Measurements from ENCODE around the gene NTM. TPM values are rescaled to one million over a fixed set of nuclear protein-coding genes. Genes with fewer than 3 reads are reported as not detected.

NTM gene
- total RNA-seq, 4 donors from 2014 or later: 0.40 to 3.1 (median 2.1) TPM; not detected in 1

GRCh38 chr11:132043714-132044113 is 673.3 kb downstream of the NTM start:
- Histone ChIP-seq H3K27me3 (no peaks in the 10 kb centered on the region), H3K36me3 (no peaks in the 10 kb centered on the region), H3K27ac (no peak overlapping the region), H3K4me1 (no peaks in the 10 kb centered on the region), H3K9me3 (no peaks in the 10 kb centered on the region), H3K4me3 (no peak overlapping the region)
- intact Hi-C loops (cut with DNase I; ENCODE audit: low total_unique reads) (no loop called here), in situ Hi-C loops (cut with MboI; ENCODE audit: low pct_ligation_motif_present in 1 of 4, low pct_unique_long_range_greater_than_20kb in 1 of 4, low sequenced_read_pairs in 3 of 4) (loop anchor here in 1 of 4 donors (25.0 kb wide), 1 partner anchor 306 kb away; no protein-coding TSS in a partner anchor)
- no peak for DNase-seq
- WGBS, 2 donors (ENCODE audit: low coverage in 1 of 2): 61% methylated on average over 1 of the region's 1 CpG; no CpG with 5 or more reads in 1 of the 2 donors
- TF ChIP-seq, protein P1, sequence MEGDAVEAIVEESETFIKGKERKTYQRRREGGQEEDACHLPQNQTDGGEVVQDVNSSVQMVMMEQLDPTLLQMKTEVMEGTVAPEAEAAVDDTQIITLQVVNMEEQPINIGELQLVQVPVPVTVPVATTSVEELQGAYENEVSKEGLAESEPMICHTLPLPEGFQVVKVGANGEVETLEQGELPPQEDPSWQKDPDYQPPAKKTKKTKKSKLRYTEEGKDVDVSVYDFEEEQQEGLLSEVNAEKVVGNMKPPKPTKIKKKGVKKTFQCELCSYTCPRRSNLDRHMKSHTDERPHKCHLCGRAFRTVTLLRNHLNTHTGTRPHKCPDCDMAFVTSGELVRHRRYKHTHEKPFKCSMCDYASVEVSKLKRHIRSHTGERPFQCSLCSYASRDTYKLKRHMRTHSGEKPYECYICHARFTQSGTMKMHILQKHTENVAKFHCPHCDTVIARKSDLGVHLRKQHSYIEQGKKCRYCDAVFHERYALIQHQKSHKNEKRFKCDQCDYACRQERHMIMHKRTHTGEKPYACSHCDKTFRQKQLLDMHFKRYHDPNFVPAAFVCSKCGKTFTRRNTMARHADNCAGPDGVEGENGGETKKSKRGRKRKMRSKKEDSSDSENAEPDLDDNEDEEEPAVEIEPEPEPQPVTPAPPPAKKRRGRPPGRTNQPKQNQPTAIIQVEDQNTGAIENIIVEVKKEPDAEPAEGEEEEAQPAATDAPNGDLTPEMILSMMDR (IDR thresholded peaks at IDR 0.05): no peak
- TF ChIP-seq EP300 (IDR thresholded peaks at IDR 0.05; ENCODE audit: low read depth): no peak
- TF ChIP-seq POLR2A (IDR thresholded peaks at IDR 0.05): no peak
- TF ChIP-seq POLR2AphosphoS5 (IDR thresholded peaks at IDR 0.05): no peak

GRCh38 chr11:132045107-132045506 is 674.7 kb downstream of the NTM start:
- Histone ChIP-seq H3K4me3 (no peak overlapping the region), H3K27ac (no peak overlapping the region), H3K4me1 (no peaks in the 10 kb centered on the region), H3K27me3 (no peaks in the 10 kb centered on the region), H3K9me3 (no peaks in the 10 kb centered on the region), H3K36me3 (no peaks in the 10 kb centered on the region)
- 75 to 78% methylated on average over 3 of the region's 3 CpGs for WGBS, 2 donors (ENCODE audit: low coverage in 1 of 2)
- TF ChIP-seq POLR2AphosphoS5 (IDR thresholded peaks at IDR 0.05): no peak
- TF ChIP-seq, protein P1 (IDR thresholded peaks at IDR 0.05): no peak
- intact Hi-C loops (cut with DNase I; ENCODE audit: low total_unique reads) (no loop called here), in situ Hi-C loops (cut with MboI; ENCODE audit: low pct_ligation_motif_present in 1 of 4, low pct_unique_long_range_greater_than_20kb in 1 of 4, low sequenced_read_pairs in 3 of 4) (loop anchor here in 1 of 4 donors (25.0 kb wide), 1 partner anchor 308 kb away; no protein-coding TSS in a partner anchor)
- DNase-seq: no peak

DNA sequence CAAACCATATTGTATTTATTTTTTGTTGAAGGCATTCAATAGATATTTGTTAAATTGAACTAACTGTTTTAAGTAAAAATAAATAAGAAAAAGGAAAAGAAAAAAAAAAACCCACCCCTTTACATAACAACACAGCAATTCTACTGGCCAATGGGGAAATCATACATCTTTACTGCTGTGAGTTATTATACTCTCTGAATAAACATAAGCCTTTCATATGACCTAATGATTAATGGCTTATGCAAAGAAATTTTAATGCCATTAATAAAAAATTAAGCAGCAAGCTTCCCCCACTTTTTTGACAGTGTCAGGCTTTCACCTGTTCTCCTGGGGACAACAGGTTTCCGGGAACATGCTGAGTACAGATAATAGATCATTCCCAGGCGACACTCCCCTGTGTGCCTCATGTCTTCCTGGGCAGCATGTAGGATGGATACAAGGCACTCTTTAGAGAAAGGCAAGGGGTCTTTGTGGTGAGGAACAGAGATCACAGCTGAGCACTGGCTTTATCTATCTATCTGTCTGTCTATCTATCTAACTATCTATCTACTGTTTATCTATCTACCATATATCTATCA is 676.0 kb downstream of the NTM start:
- no peaks in the 10 kb centered on the region for H3K36me3 ChIP-seq
- intact Hi-C loops (cut with DNase I; ENCODE audit: low total_unique reads): no loop called here
- H3K27me3 ChIP-seq: no peaks in the 10 kb centered on the region
- no peak for DNase-seq
- 61 to 68% methylated on average over 2 of the region's 2 CpGs for WGBS, 2 donors (ENCODE audit: low coverage in 1 of 2)
- in situ Hi-C loops (cut with MboI; ENCODE audit: low pct_ligation_motif_present in 1 of 4, low pct_unique_long_range_greater_than_20kb in 1 of 4, low sequenced_read_pairs in 3 of 4): loop anchor here in 1 of 4 donors (25.0 kb wide), 1 partner anchor 309 kb away; no protein-coding TSS in a partner anchor
- no peaks in the 10 kb centered on the region for H3K4me1 ChIP-seq
- no peak overlapping the region for H3K27ac ChIP-seq
- no peak overlapping the region for H3K4me3 ChIP-seq
- H3K9me3 ChIP-seq: no peaks in the 10 kb centered on the region
- TF ChIP-seq, protein P1 (IDR thresholded peaks at IDR 0.05): no peak
- no peak for TF ChIP-seq POLR2AphosphoS5 (IDR thresholded peaks at IDR 0.05)
- no peak for TF ChIP-seq POLR2A (IDR thresholded peaks at IDR 0.05)
- no peak for TF ChIP-seq EP300 (IDR thresholded peaks at IDR 0.05; ENCODE audit: low read depth)

DNA sequence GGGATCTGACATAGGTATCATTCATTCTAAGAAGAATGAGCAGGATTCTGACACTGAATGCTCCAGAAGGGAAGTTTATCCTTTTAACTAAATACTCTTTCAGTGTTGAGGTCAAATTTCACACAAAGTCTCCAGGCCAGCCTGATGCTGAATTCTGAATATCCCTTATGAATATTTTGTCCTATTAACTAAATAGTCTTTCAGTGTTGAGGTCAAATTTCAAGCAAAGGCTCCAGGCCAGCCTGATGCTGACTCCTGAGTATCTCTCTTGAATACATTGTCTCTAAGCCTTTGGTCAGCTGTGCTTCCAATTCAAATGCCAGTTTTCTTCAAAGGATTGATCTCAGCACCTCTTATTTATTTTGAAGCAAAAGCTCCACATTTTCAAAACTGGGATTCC is 676.8 kb downstream of the NTM start:
- Histone ChIP-seq H3K27me3 (no peaks in the 10 kb centered on the region), H3K4me1 (no peaks in the 10 kb centered on the region), H3K4me3 (no peak overlapping the region), H3K36me3 (no peaks in the 10 kb centered on the region), H3K9me3 (no peaks in the 10 kb centered on the region), H3K27ac (no peak overlapping the region)
- no peak for TF ChIP-seq POLR2AphosphoS5 (IDR thresholded peaks at IDR 0.05)
- no peak for TF ChIP-seq POLR2A (IDR thresholded peaks at IDR 0.05)
- TF ChIP-seq EP300 (IDR thresholded peaks at IDR 0.05; ENCODE audit: low read depth): no peak
- TF ChIP-seq, protein P1 (IDR thresholded peaks at IDR 0.05): no peak
- in situ Hi-C loops (cut with MboI; ENCODE audit: low pct_ligation_motif_present in 1 of 4, low pct_unique_long_range_greater_than_20kb in 1 of 4, low sequenced_read_pairs in 3 of 4) (loop anchor here in 1 of 4 donors (25.0 kb wide), 1 partner anchor 310 kb away; no protein-coding TSS in a partner anchor), intact Hi-C loops (cut with DNase I; ENCODE audit: low total_unique reads) (no loop called here)
- no peak for DNase-seq

Data from transverse colon (tissue), 4 donors.